Left lung (tissue), 10 donors: ENCODE measurements around the gene TGM2. TPM values are rescaled to one million over a fixed set of nuclear protein-coding genes. Genes with fewer than 3 reads are reported as not detected.

Experiments
- ATAC-seq: fragments of 200-7000 bp; cut with Tn5 transposase; one replicate; pipeline ENCODE4 v1.9.1; 2020; ENCODE audit warnings: moderate library complexity
- DNase-seq, 4 donors: peaks; one replicate each; pipeline ENCODE4 v3.0.0-alpha.2; 2013 to 2020
- H3K27ac ChIP-seq, 2 donors: fragments of 200-600 bp; sonication (generic) in 1 of 2; one replicate each; pipeline versions ENCODE4 v1.5.0 to v1.8.0; 2020 to 2021
- H3K27me3 ChIP-seq, 2 donors: fragments of 200-600 bp; sonication (generic) in 1 of 2; one replicate each; pipeline versions ENCODE4 v1.5.0 to v1.8.0; 2020 to 2021
- H3K36me3 ChIP-seq, 2 donors: fragments of 200-600 bp; sonication (generic) in 1 of 2; one replicate each; pipeline versions ENCODE4 v1.5.0 to v1.8.0; 2020 to 2021
- H3K4me1 ChIP-seq, 2 donors: fragments of 200-600 bp; one replicate each; pipeline ENCODE4 v1.8.0; 2021
- H3K4me3 ChIP-seq, 2 donors: fragments of 200-600 bp; sonication (generic) in 1 of 2; one replicate each; pipeline versions ENCODE4 v1.5.0 to v1.8.0; 2020 to 2021; ENCODE audit warnings: mild to moderate bottlenecking in 1 of 2
- H3K9me3 ChIP-seq, 2 donors: fragments of 200-600 bp; sonication (generic) in 1 of 2; one replicate each; pipeline versions ENCODE4 v1.5.0 to v1.8.0; 2020 to 2021
- CTCF ChIP-seq, 2 donors: fragments of 200-600 bp; sonication (generic) in 1 of 2; IDR thresholded peaks; one replicate each; pipeline versions ENCODE4 v1.5.0 to v1.8.0; 2021; ENCODE audit warnings: antibody characterized with exemption in 2 of 2
- intact Hi-C, 2 donors: fragments of 100-400 bp; cut with DNase I; formaldehyde crosslinking; loops; one replicate each; pipeline versions ENCODE4 v1.11.2 to v1.14.2; 2022
- polyA plus RNA-seq, 6 donors: library from polyadenylated mRNA; unstranded; fragments of 120-200 nt; gene quantifications; one replicate each; pipeline ENCODE4 v1.2.1, GENCODE V29; 2013; ENCODE audit not compliant: insufficient read length in 6 of 6
- total RNA-seq, 2 donors: library from RNA; stranded (reverse); fragmentation: NEBNext Ultra II Directional; extraction: Animal tissue kit (Norgen Biotek cat#: 25700); gene quantifications; one replicate each; pipeline ENCODE4 v1.2.1, GENCODE V29; 2021
- donor health status: DM: no; HTN: yes; CAD: no.
- donor health status: DM: no; HTN: no; CAD: no.

TGM2 gene
- total and polyA plus RNA-seq, 8 donors, result 89.0 to 391 (median 109) TPM

GRCh38 chr20:38156280-38156679 is 8.8 kb downstream of the TGM2 start:
- ATAC-seq (no peak), DNase-seq (no peak)
- Histone ChIP-seq H3K4me1 (peaks cover 23 to 93% of the 10 kb centered on the region in 2 donors), H3K27me3 (no peaks in the 10 kb centered on the region), H3K4me3 (no peak overlapping the region), H3K9me3 (no peaks in the 10 kb centered on the region), H3K36me3 (peaks cover 0 to 33% of the 10 kb centered on the region in 2 donors), H3K27ac (peak overlapping the region; percentile 62 to 78)
- intact Hi-C loops, result no loop called here
- TF ChIP-seq CTCF (IDR thresholded peaks at IDR 0.05), result no peak

GRCh38 chr20:38155811-38156210 is 9.3 kb downstream of the TGM2 start:
- H3K27ac ChIP-seq, result peak overlapping the region in 1 of 2 donors; percentile 62
- H3K27me3 ChIP-seq, result no peaks in the 10 kb centered on the region
- H3K36me3 ChIP-seq, result peaks cover 0 to 35% of the 10 kb centered on the region in 2 donors
- no peak for TF ChIP-seq CTCF (IDR thresholded peaks at IDR 0.05)
- no peak overlapping the region for H3K4me3 ChIP-seq
- no peak for ATAC-seq
- peaks cover 23 to 95% of the 10 kb centered on the region in 2 donors for H3K4me1 ChIP-seq
- intact Hi-C loops, result no loop called here
- no peak for DNase-seq
- no peaks in the 10 kb centered on the region for H3K9me3 ChIP-seq

- H3K4me1 ChIP-seq, result peaks cover 15 to 95% of the 10 kb centered on the region in 2 donors
- no peak overlapping the region for H3K4me3 ChIP-seq
- no peak for TF ChIP-seq CTCF (IDR thresholded peaks at IDR 0.05)
- H3K36me3 ChIP-seq, result peaks cover 0 to 42% of the 10 kb centered on the region in 2 donors
- DNase-seq (no peak), ATAC-seq (no peak)
- no peaks in the 10 kb centered on the region for H3K9me3 ChIP-seq
- H3K27ac ChIP-seq, result peak overlapping the region; percentile 72 to 74
- H3K27me3 ChIP-seq, result no peaks in the 10 kb centered on the region
- intact Hi-C loops, result no loop called here
Observed at GRCh38 chr20:38153401-38153800, 11.7 kb downstream of the TGM2 start.

GRCh38 chr20:38152621-38153221 is 12.3 kb downstream of the TGM2 start:
- H3K36me3 ChIP-seq, result peaks cover 0 to 49% of the 10 kb centered on the region in 2 donors
- peaks cover 15 to 89% of the 10 kb centered on the region in 2 donors for H3K4me1 ChIP-seq
- DNase-seq (peak; percentile 68 to 92 (median 88)), ATAC-seq (peak; percentile 85)
- no peaks in the 10 kb centered on the region for H3K27me3 ChIP-seq
- peak overlapping the region; percentile 72 to 74 for H3K27ac ChIP-seq
- H3K9me3 ChIP-seq, result no peaks in the 10 kb centered on the region
- intact Hi-C loops, result no loop called here
- no peak for TF ChIP-seq CTCF (IDR thresholded peaks at IDR 0.05)
- H3K4me3 ChIP-seq, result no peak overlapping the region

GRCh38 chr20:38152175-38152620 is 12.9 kb downstream of the TGM2 start:
- Histone ChIP-seq H3K27me3 (no peaks in the 10 kb centered on the region), H3K36me3 (peaks cover 0 to 54% of the 10 kb centered on the region in 2 donors), H3K4me3 (no peak overlapping the region), H3K27ac (peak overlapping the region; percentile 72 to 74), H3K9me3 (no peaks in the 10 kb centered on the region), H3K4me1 (peaks cover 15 to 91% of the 10 kb centered on the region in 2 donors)
- ATAC-seq (peak; percentile 58), DNase-seq (peak in 2 of 4 donors; percentile 62 to 71)
- intact Hi-C loops, result no loop called here
- no peak for TF ChIP-seq CTCF (IDR thresholded peaks at IDR 0.05)
